Neural progenitor cell (in vitro differentiated cells): Measurements from ENCODE around the gene GRIK3. TPM values are rescaled to one million over a fixed set of nuclear protein-coding genes. Genes with fewer than 3 reads are reported as not detected.

Experiments
- DNase-seq: peaks from one replicate; pipeline ENCODE4 v3.0.0-alpha.2; 2016; ENCODE audit warnings: low spot score
- H2AFZ ChIP-seq: fragments of 200-600 bp; sonication (generic); replicated peaks from 2 replicates; pipeline ENCODE4 v1.6.1; 2016; ENCODE audit warnings: antibody characterized with exemption
- H3F3A ChIP-seq: fragments of 200-600 bp; sonication (generic); 2 replicates; pipeline ENCODE4 v1.6.1; 2016; ENCODE audit warnings: antibody characterized with exemption, low read depth
- H3K27ac ChIP-seq: fragments of 200-600 bp; sonication (generic); 2 replicates; pipeline ENCODE4 v1.5.1; 2016; ENCODE audit warnings: mild to moderate bottlenecking
- H3K27me3 ChIP-seq: fragments of 200-600 bp; sonication (generic); 2 replicates; pipeline ENCODE4 v1.6.1; 2016; ENCODE audit warnings: mild to moderate bottlenecking, moderate library complexity
- H3K36me3 ChIP-seq: fragments of 200-600 bp; sonication (generic); 2 replicates; pipeline ENCODE4 v1.5.1; 2016
- H3K4me1 ChIP-seq: fragments of 200-600 bp; sonication (generic); 2 replicates; pipeline ENCODE4 v1.6.1; 2016; ENCODE audit warnings: mixed run types
- H3K4me2 ChIP-seq: fragments of 200-600 bp; sonication (generic); 2 replicates; pipeline ENCODE4 v1.6.1; 2016
- H3K4me3 ChIP-seq: fragments of 200-600 bp; sonication (generic); 2 replicates; pipeline ENCODE4 v1.5.1; 2016
- H3K79me2 ChIP-seq: fragments of 200-600 bp; sonication (generic); 2 replicates; pipeline ENCODE4 v1.6.1; 2016; ENCODE audit warnings: low read depth
- H3K9ac ChIP-seq: fragments of 200-600 bp; sonication (generic); 2 replicates; pipeline ENCODE4 v1.6.1; 2016
- H3K9me3 ChIP-seq: fragments of 200-600 bp; sonication (generic); 2 replicates; pipeline ENCODE4 v1.5.1; 2016; ENCODE audit warnings: low read depth
- H4K20me1 ChIP-seq: fragments of 200-600 bp; sonication (generic); 2 replicates; pipeline ENCODE4 v1.6.1; 2016; ENCODE audit warnings: low read depth
- H3K27ac Mint-ChIP-seq: 3 replicates; pipeline ENCODE4 v1.8.0; 2021; ENCODE audit warnings: mixed read lengths
- H3K27me3 Mint-ChIP-seq: 2 replicates; pipeline ENCODE4 v1.8.0; 2022; ENCODE audit warnings: low read depth, mild to moderate bottlenecking, inconsistent platforms, moderate library complexity, mixed read lengths; ENCODE audit not compliant: insufficient read depth
- H3K36me3 Mint-ChIP-seq: 3 replicates; pipeline ENCODE4 v1.8.0; 2021; ENCODE audit warnings: mixed read lengths
- H3K4me1 Mint-ChIP-seq: 3 replicates; pipeline ENCODE4 v1.8.0; 2021; ENCODE audit warnings: mixed read lengths
- H3K4me3 Mint-ChIP-seq: 3 replicates; pipeline ENCODE4 v1.8.0; 2021; ENCODE audit warnings: mild to moderate bottlenecking, moderate library complexity, mixed read lengths
- H3K9me3 Mint-ChIP-seq: 3 replicates; pipeline ENCODE4 v1.8.0; 2020; ENCODE audit warnings: mixed read lengths
- CTCF ChIP-seq: fragments of 200-600 bp; sonication (generic); IDR thresholded peaks from 2 replicates; pipeline ENCODE4 v1.5.1; 2017; ENCODE audit warnings: antibody characterized with exemption, mild to moderate bottlenecking
- EZH2 ChIP-seq: fragments of 200-600 bp; sonication (generic); IDR thresholded peaks from 2 replicates; pipeline ENCODE4 v1.6.1; 2017; ENCODE audit warnings: antibody characterized with exemption, mild to moderate bottlenecking, moderate library complexity
- EZH2phosphoT487 ChIP-seq: fragments of 200-600 bp; sonication (generic); IDR thresholded peaks from 2 replicates; pipeline ENCODE4 v1.6.1; 2017; ENCODE audit warnings: antibody characterized with exemption
- total RNA-seq: library from RNA; depleted of rRNA; stranded (reverse); fragments of >200 nt; gene quantifications from 2 replicates; pipeline ENCODE4 v1.2.3, GENCODE V29; 2015; ENCODE audit warnings: low replicate concordance

Gene GRIK3
- total RNA-seq, 1 donor from 2014 or later: 1.7 TPM

GRCh38 chr1:36760081-36760480 lies 274.2 kb downstream of the GRIK3 start:
- Histone ChIP-seq H3K4me1 (peaks cover 14% of the 10 kb centered on the region), H3K9me3 (no peaks in the 10 kb centered on the region), H3K79me2 (no peaks in the 10 kb centered on the region), H3K4me2 (no peak overlapping the region), H3F3A (peaks cover 13% of the 10 kb centered on the region), H3K36me3 (no peaks in the 10 kb centered on the region), H2AFZ (no peak overlapping the region), H3K4me3 (no peak overlapping the region), H3K27ac (no peak overlapping the region), H3K9ac (no peak overlapping the region), H4K20me1 (no peaks in the 10 kb centered on the region), H3K27me3 (no peaks in the 10 kb centered on the region)
- H3K36me3 Mint-ChIP-seq: no peaks in the 10 kb centered on the region
- no peaks in the 10 kb centered on the region for H3K9me3 Mint-ChIP-seq
- peaks cover 5% of the 10 kb centered on the region for H3K27me3 Mint-ChIP-seq
- TF ChIP-seq CTCF (no peak), EZH2 (no peak), EZH2phosphoT487 (no peak)
- peaks cover 5% of the 10 kb centered on the region for H3K4me1 Mint-ChIP-seq
- no peak for DNase-seq
- H3K27ac Mint-ChIP-seq: no peak overlapping the region
- no peak overlapping the region for H3K4me3 Mint-ChIP-seq

GRCh38 chr1:36759355-36759754 lies 275.0 kb downstream of the GRIK3 start:
- H3K27me3 Mint-ChIP-seq: peaks cover 10% of the 10 kb centered on the region
- Histone ChIP-seq H4K20me1 (no peaks in the 10 kb centered on the region), H3F3A (peaks cover 5% of the 10 kb centered on the region), H3K9ac (no peak overlapping the region), H3K4me1 (peaks cover 7% of the 10 kb centered on the region), H2AFZ (no peak overlapping the region), H3K4me2 (no peak overlapping the region), H3K79me2 (no peaks in the 10 kb centered on the region), H3K36me3 (no peaks in the 10 kb centered on the region), H3K4me3 (no peak overlapping the region), H3K9me3 (no peaks in the 10 kb centered on the region), H3K27me3 (no peaks in the 10 kb centered on the region), H3K27ac (no peak overlapping the region)
- H3K9me3 Mint-ChIP-seq: no peaks in the 10 kb centered on the region
- H3K4me1 Mint-ChIP-seq: peaks cover 4% of the 10 kb centered on the region
- H3K27ac Mint-ChIP-seq: no peak overlapping the region
- H3K36me3 Mint-ChIP-seq: no peaks in the 10 kb centered on the region
- DNase-seq: no peak
- H3K4me3 Mint-ChIP-seq: no peak overlapping the region
- no peak for TF ChIP-seq EZH2phosphoT487
- no peak for TF ChIP-seq CTCF
- TF ChIP-seq EZH2: no peak

- no peaks in the 10 kb centered on the region for H3K27me3 ChIP-seq
- no peak for DNase-seq
- H3K9me3 ChIP-seq: no peaks in the 10 kb centered on the region
These were observed 278.7 kb downstream of the GRIK3 start for GRCh38 chr1:36755303-36756230.

More at GRCh38 chr1:36755303-36756230, 278.7 kb downstream of the GRIK3 start:
- no peak overlapping the region for H3K4me3 Mint-ChIP-seq
- no peaks in the 10 kb centered on the region for H3K36me3 ChIP-seq
- no peak overlapping the region for H3K4me2 ChIP-seq
- no peak overlapping the region for H2AFZ ChIP-seq
- H3K4me1 Mint-ChIP-seq: peaks cover 2% of the 10 kb centered on the region
- TF ChIP-seq EZH2phosphoT487 (no peak), EZH2 (no peak), CTCF (no peak)
- H3K79me2 ChIP-seq: no peaks in the 10 kb centered on the region
- H3F3A ChIP-seq: peaks cover 5% of the 10 kb centered on the region
- no peaks in the 10 kb centered on the region for H4K20me1 ChIP-seq
- H3K4me1 ChIP-seq: peaks cover 2% of the 10 kb centered on the region
- no peak overlapping the region for H3K9ac ChIP-seq
- no peak overlapping the region for H3K27ac ChIP-seq
- H3K36me3 Mint-ChIP-seq: no peaks in the 10 kb centered on the region
- no peak overlapping the region for H3K27ac Mint-ChIP-seq
- no peaks in the 10 kb centered on the region for H3K9me3 Mint-ChIP-seq
- no peak overlapping the region for H3K4me3 ChIP-seq
- H3K27me3 Mint-ChIP-seq: peaks cover 17% of the 10 kb centered on the region
